HEK293 (cell line): Measurements from ENCODE around the gene RASL11A.
A peak's percentile ranks its signal among the peaks of the same experiment; 100 is the strongest.
"Not testable (repeated sequence)": the region's sequence is repeated elsewhere in the genome, so short reads cannot be mapped to it uniquely, and the experiment has no call there.

Experiments
- CTCF ChIA-PET: fragments of 350-600 bp; formaldehyde crosslinking; extraction: SDS; loops from one replicate; lab custom pipeline; 2021; ENCODE audit warnings: antibody characterized with exemption; lab: Yijun Ruan, JAX
- POLR2A ChIA-PET: fragments of 300-600 bp; formaldehyde crosslinking; extraction: SDS; loops from one replicate; lab custom pipeline; 2020; ENCODE audit warnings: antibody characterized with exemption, inconsistent platforms; lab: Yijun Ruan, JAX
- H3K27ac ChIP-seq: fragments of 200-500 bp; sonication (Bioruptor generic); 2 replicates; pipeline ENCODE4 v1.5.1; 2014; ENCODE audit warnings: low read depth, low read length, control low read depth, inconsistent platforms; ENCODE audit errors: extremely low read depth
- H3K36me3 ChIP-seq, 2 experiments: fragments of 200-500 bp in 1 of 2; sonication (Bioruptor generic) in 1 of 2; 1 replicate in 1 of 2; 2 replicates in 1 of 2; pipeline ENCODE4 v1.5.1; 2014 to 2017; ENCODE audit warnings: inconsistent platforms in 2 of 2, low read length in 2 of 2; ENCODE audit not compliant: control insufficient read depth in 2 of 2, insufficient read depth in 1 of 2
- H3K4me1 ChIP-seq: fragments of 200-500 bp; sonication (Bioruptor generic); 2 replicates; pipeline ENCODE4 v1.5.1; 2014; ENCODE audit warnings: mild to moderate bottlenecking, low read length, inconsistent platforms; ENCODE audit not compliant: control insufficient read depth, insufficient read depth
- H3K4me3 ChIP-seq: 2 replicates; pipeline ENCODE4 v1.5.1; 2011; ENCODE audit warnings: low read depth, mild to moderate bottlenecking, control low read depth, low read length, moderate library complexity
- H3K9me3 ChIP-seq: fragments of 200-500 bp; sonication (Bioruptor generic); 2 replicates; pipeline ENCODE4 v1.5.1; 2014; ENCODE audit warnings: low read depth, low read length, inconsistent platforms; ENCODE audit not compliant: control insufficient read depth, insufficient read depth
- GLIS1 ChIP-seq: fragments of 450-650 bp; formaldehyde crosslinking; IDR thresholded peaks from 2 replicates; pipeline ENCODE4 v1.5.1; 2016; ENCODE audit warnings: missing biosample characterization, missing genetic modification characterization
- GLIS2 ChIP-seq: fragments of 450-650 bp; formaldehyde crosslinking; IDR thresholded peaks from 2 replicates; pipeline ENCODE4 v1.5.1; 2016; ENCODE audit warnings: missing biosample characterization, missing genetic modification characterization
- OSR2 ChIP-seq: fragments of 450-650 bp; formaldehyde crosslinking; IDR thresholded peaks from 2 replicates; pipeline ENCODE4 v1.5.1; 2016; ENCODE audit warnings: missing biosample characterization, missing genetic modification characterization
- REPIN1 ChIP-seq: fragments of 450-650 bp; formaldehyde crosslinking; IDR thresholded peaks from 2 replicates; pipeline ENCODE4 v1.5.1; 2017; ENCODE audit warnings: missing biosample characterization, missing genetic modification characterization, low read depth
- SP3 ChIP-seq: fragments of 450-650 bp; formaldehyde crosslinking; IDR thresholded peaks from 2 replicates; pipeline ENCODE4 v1.5.1; 2016; ENCODE audit warnings: missing biosample characterization, missing genetic modification characterization
- ZIC2 ChIP-seq: fragments of 450-650 bp; formaldehyde crosslinking; IDR thresholded peaks from 2 replicates; pipeline ENCODE4 v1.5.1; 2016; ENCODE audit warnings: missing biosample characterization, missing genetic modification characterization
- ZNF155 ChIP-seq: fragments of 450-650 bp; formaldehyde crosslinking; IDR thresholded peaks from 2 replicates; pipeline ENCODE4 v1.5.1; 2016; ENCODE audit warnings: missing biosample characterization, missing genetic modification characterization
- ZNF324 ChIP-seq: fragments of 450-650 bp; formaldehyde crosslinking; IDR thresholded peaks from 2 replicates; pipeline ENCODE4 v1.5.1; 2016; ENCODE audit warnings: missing biosample characterization, missing genetic modification characterization
- ZNF37A ChIP-seq: fragments of 450-650 bp; IDR thresholded peaks from 2 replicates; pipeline ENCODE4 v1.5.1; 2018; ENCODE audit warnings: missing biosample characterization, missing genetic modification characterization
- TF ChIP-seq, protein P1 (sequence below): fragments of 450-650 bp; formaldehyde crosslinking; IDR thresholded peaks from 2 replicates; pipeline ENCODE4 v1.5.1; 2016; ENCODE audit warnings: missing biosample characterization, missing genetic modification characterization
- TF ChIP-seq, protein P2 (sequence below): fragments of 450-650 bp; formaldehyde crosslinking; IDR thresholded peaks from 2 replicates; pipeline ENCODE4 v1.5.1; 2016; ENCODE audit warnings: missing biosample characterization, missing genetic modification characterization
- TF ChIP-seq, protein P3 (sequence below): fragments of 450-650 bp; formaldehyde crosslinking; IDR thresholded peaks from 2 replicates; pipeline ENCODE4 v1.5.1; 2016; ENCODE audit warnings: missing biosample characterization, missing genetic modification characterization, borderline replicate concordance

RASL11A gene

DNA sequence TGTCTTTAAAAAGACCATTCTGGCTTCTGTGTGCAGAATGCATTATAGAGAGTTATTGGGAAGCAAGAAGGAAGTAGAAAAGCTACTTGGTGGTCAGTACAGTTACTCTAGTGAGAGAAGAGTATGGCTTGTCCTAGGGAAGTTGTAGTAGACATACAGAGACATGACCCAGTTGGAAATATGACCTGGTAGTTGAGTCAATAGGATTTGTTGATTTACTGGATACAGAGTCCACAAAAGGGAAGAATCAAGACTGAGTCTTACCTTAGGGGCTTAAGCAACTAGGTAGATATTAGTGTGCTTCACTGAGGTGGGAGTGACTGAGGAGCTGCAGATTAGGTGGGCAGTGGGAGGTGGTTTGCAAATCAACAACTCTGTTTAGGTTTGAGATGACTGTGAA is 48.8 kb downstream of the RASL11A start (continued):
- TF ChIP-seq, protein P1, sequence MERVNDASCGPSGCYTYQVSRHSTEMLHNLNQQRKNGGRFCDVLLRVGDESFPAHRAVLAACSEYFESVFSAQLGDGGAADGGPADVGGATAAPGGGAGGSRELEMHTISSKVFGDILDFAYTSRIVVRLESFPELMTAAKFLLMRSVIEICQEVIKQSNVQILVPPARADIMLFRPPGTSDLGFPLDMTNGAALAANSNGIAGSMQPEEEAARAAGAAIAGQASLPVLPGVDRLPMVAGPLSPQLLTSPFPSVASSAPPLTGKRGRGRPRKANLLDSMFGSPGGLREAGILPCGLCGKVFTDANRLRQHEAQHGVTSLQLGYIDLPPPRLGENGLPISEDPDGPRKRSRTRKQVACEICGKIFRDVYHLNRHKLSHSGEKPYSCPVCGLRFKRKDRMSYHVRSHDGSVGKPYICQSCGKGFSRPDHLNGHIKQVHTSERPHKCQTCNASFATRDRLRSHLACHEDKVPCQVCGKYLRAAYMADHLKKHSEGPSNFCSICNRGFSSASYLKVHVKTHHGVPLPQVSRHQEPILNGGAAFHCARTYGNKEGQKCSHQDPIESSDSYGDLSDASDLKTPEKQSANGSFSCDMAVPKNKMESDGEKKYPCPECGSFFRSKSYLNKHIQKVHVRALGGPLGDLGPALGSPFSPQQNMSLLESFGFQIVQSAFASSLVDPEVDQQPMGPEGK (tag by site-specific recombination) = no peak
- TF ChIP-seq GLIS2 (no peak), OSR2 (no peak), SP3 (tag by site-specific recombination) (no peak), ZNF324 (tag by site-specific recombination) (no peak), ZNF155 (tag by site-specific recombination) (no peak)
- TF ChIP-seq, protein P2, sequence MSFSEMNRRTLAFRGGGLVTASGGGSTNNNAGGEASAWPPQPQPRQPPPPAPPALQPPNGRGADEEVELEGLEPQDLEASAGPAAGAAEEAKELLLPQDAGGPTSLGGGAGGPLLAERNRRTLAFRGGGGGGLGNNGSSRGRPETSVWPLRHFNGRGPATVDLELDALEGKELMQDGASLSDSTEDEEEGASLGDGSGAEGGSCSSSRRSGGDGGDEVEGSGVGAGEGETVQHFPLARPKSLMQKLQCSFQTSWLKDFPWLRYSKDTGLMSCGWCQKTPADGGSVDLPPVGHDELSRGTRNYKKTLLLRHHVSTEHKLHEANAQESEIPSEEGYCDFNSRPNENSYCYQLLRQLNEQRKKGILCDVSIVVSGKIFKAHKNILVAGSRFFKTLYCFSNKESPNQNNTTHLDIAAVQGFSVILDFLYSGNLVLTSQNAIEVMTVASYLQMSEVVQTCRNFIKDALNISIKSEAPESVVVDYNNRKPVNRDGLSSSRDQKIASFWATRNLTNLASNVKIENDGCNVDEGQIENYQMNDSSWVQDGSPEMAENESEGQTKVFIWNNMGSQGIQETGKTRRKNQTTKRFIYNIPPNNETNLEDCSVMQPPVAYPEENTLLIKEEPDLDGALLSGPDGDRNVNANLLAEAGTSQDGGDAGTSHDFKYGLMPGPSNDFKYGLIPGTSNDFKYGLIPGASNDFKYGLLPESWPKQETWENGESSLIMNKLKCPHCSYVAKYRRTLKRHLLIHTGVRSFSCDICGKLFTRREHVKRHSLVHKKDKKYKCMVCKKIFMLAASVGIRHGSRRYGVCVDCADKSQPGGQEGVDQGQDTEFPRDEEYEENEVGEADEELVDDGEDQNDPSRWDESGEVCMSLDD (tag by site-specific recombination) = no peak
- TF ChIP-seq, protein P3, sequence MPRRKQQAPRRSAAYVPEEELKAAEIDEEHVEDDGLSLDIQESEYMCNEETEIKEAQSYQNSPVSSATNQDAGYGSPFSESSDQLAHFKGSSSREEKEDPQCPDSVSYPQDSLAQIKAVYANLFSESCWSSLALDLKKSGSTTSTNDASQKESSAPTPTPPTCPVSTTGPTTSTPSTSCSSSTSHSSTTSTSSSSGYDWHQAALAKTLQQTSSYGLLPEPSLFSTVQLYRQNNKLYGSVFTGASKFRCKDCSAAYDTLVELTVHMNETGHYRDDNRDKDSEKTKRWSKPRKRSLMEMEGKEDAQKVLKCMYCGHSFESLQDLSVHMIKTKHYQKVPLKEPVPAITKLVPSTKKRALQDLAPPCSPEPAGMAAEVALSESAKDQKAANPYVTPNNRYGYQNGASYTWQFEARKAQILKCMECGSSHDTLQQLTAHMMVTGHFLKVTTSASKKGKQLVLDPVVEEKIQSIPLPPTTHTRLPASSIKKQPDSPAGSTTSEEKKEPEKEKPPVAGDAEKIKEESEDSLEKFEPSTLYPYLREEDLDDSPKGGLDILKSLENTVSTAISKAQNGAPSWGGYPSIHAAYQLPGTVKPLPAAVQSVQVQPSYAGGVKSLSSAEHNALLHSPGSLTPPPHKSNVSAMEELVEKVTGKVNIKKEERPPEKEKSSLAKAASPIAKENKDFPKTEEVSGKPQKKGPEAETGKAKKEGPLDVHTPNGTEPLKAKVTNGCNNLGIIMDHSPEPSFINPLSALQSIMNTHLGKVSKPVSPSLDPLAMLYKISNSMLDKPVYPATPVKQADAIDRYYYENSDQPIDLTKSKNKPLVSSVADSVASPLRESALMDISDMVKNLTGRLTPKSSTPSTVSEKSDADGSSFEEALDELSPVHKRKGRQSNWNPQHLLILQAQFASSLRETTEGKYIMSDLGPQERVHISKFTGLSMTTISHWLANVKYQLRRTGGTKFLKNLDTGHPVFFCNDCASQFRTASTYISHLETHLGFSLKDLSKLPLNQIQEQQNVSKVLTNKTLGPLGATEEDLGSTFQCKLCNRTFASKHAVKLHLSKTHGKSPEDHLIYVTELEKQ (tag by site-specific recombination) = no peak

DNA sequence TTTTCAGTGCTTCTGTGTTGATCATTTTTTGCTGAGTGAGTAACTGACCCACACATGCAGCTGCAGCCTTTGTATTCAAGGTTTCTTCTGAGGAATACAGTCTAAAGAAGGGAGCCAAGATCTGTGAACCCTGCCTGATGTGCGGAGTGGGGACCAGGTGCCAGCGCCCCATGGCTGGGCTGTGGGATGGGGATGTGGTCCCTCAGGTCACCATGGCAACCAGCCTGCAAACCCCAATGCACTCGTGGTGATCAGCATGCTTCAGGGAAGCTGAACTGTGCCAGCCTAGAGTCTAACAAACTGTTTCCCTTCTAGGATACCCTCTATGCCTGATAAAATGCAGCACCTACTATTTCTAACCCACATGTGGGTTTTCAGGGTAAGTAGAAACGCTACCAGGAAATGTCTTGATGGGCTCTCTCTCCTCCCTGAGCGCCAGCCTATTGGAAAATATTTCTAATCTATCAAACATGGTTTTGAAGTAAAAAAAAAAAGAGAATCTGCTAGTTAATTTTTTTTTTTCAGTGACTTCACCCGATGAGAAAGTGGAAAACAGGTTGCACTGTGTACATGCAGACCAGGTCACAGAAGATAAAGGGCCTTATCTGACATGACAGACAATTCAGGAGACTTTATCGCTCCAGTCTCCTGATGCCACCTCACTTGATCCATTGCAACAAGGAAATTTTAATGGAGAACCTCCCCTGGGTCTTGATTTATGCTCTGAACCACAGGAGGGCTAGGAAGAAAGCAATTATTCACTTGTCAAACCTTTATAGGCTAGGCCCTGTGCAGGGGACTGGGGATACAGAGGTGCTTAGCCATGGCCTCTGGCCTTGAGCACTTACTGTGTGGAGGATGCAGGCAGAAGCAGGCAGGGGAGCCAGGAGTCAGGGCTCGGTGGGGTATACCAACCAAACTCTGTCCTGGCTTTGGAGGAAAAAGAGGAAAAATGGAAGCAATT is 51.1 kb downstream of the RASL11A start:
- no peak overlapping the region for H3K27ac ChIP-seq
- CTCF ChIA-PET = interaction anchor here (0.9 kb wide), 1 partner anchor 15 kb away, joined by 4 read pairs; no protein-coding TSS in a partner anchor
- no peak overlapping the region for H3K4me3 ChIP-seq
- no peaks in the 10 kb centered on the region for H3K4me1 ChIP-seq
- TF ChIP-seq REPIN1 (tag by site-specific recombination) (no peak), GLIS1 (peak; percentile 30; the same call in 1 of the 2 replicates), ZNF37A (tag by site-specific recombination) (no peak), ZIC2 (0 out of 2 replicates have a peak, but pooled peaks have one; percentile 13)
- TF ChIP-seq, all 188 proteins: peak for 2
- Histone ChIP-seq H3K36me3 (no peaks in the 10 kb centered on the region), H3K9me3 (no peaks in the 10 kb centered on the region)
- POLR2A ChIA-PET = no interaction called here

DNA sequence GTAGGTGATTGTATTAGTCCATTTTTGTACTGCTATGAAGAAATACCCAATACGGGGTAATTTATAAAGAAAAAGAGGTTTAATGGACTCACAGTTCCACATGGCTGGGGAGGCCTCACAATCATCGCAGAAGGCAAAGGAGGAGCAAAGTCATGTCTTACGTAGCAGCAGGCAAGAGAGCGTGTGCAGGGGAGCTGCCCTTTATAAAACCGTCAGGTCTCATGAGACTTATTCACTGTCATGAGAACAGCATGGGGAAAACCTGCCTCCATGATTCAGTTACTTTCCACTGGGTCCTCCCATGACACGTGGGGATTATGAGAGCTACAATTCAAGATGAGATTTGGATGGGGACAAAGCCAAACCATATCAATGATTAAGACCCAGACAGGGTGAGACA is 51.8 kb downstream of the RASL11A start:
- CTCF ChIA-PET, H3K27ac ChIP-seq, H3K4me3 ChIP-seq, H3K4me1 ChIP-seq, H3K9me3 ChIP-seq, H3K36me3 ChIP-seq, POLR2A ChIA-PET: not testable (repeated sequence)
